ENCODE results near the gene CSF1. TPM values are rescaled to one million over a fixed set of nuclear protein-coding genes. Genes with fewer than 3 reads are reported as not detected.

The CSF1 gene
- total and polyA plus RNA-seq, 2 of the 13 experiments (the other 11 are each of a cell fraction or from before 2014, with no cell fraction given): 4.6 to 13.3 TPM

- TF ChIP-seq MLX (CRISPR knock-in tag; IDR thresholded peaks at IDR 0.05) (peak; percentile 30; the same call in 1 of the 2 replicates), ZNF619 (CRISPR knock-in tag; IDR thresholded peaks at IDR 0.05) (no peak), ZHX2 (IDR thresholded peaks at IDR 0.05; ENCODE audit: low read depth) (no peak), ZHX2 (CRISPR knock-in tag; IDR thresholded peaks at IDR 0.05; ENCODE audit: borderline replicate concordance) (no peak), ZNF143 (CRISPR knock-in tag; IDR thresholded peaks at IDR 0.05) (no peak), ONECUT2 (CRISPR knock-in tag; IDR thresholded peaks at IDR 0.05) (no peak), EEA1 (CRISPR knock-in tag; IDR thresholded peaks at IDR 0.05; ENCODE audit: borderline replicate concordance) (no peak), SALL2 (CRISPR knock-in tag; IDR thresholded peaks at IDR 0.05) (no peak), KAT8 (CRISPR knock-in tag; IDR thresholded peaks at IDR 0.05) (0 out of 2 replicates have a peak, but pooled peaks have one; percentile 24), RNF219 (CRISPR knock-in tag; IDR thresholded peaks at IDR 0.05) (no peak), YEATS4 (CRISPR knock-in tag; IDR thresholded peaks at IDR 0.05; ENCODE audit: borderline replicate concordance) (no peak), DZIP1 (CRISPR knock-in tag; IDR thresholded peaks at IDR 0.05) (no peak), HNRNPH1 (optimal IDR thresholded peaks at IDR 0.05; ENCODE audit: low read depth, low read length) (no peak), MBNL3 (CRISPR knock-in tag; conservative IDR thresholded peaks at IDR 0.05) (no peak), ZNF577 (CRISPR knock-in tag; IDR thresholded peaks at IDR 0.05; ENCODE audit: borderline replicate concordance, low read depth) (no peak), ZNF850 (CRISPR knock-in tag; conservative IDR thresholded peaks at IDR 0.05) (no peak), BRCA1 (CRISPR knock-in tag; IDR thresholded peaks at IDR 0.05) (no peak), DRAP1 (CRISPR knock-in tag; IDR thresholded peaks at IDR 0.05) (peak; percentile 50; the same call in 1 of the 2 replicates)
These were observed 9.0 kb upstream of the CSF1 start (continued) for GRCh38 chr1:109901524-109902145.

Data from HepG2 (cell line).